GM10266 (cell line): Measurements from ENCODE around the gene DYNC1I1.
"Not testable (repeated sequence)": the region's sequence is repeated elsewhere in the genome, so short reads cannot be mapped to it uniquely, and the experiment has no call there.

Experiments used
- DNase-seq: peaks from one replicate; pipeline ENCODE4 v3.0.0; 2012; ENCODE audit errors: extremely low spot score
- TF ChIP-seq, protein P1 (sequence below): IDR thresholded peaks from 2 replicates; pipeline ENCODE4 v1.5.1; 2012; ENCODE audit warnings: mild to moderate bottlenecking, low read depth; ENCODE audit not compliant: control insufficient read depth, insufficient read depth; ENCODE audit errors: missing control alignments

The DYNC1I1 gene

DNA sequence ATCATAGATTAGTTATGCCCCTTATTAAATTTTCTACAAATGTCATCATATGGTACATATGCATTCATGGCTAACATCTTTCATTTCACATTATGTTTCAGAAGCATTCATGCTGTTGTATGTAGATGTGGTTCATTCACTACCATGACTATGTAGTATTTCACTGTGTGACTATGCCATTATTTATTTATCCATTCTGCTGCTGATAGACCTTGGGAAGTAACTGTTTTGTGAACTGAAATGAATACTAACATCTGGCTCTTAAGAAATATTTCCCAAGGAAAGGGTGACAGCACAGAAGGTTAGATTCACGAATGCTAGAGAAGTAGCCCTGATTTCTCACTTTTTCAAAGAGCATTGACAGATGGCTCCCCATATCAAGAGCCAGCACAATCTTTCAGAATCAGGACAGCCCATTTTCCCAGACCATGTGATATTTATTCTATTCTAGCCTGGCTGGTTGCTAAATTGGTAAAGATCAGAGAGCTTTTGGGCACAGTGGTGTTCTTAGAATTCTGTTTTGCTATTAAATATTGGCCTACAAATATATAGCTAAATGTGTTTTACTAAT, 157.4 kb downstream of the DYNC1I1 start:
- no peak for DNase-seq
- TF ChIP-seq, protein P1, sequence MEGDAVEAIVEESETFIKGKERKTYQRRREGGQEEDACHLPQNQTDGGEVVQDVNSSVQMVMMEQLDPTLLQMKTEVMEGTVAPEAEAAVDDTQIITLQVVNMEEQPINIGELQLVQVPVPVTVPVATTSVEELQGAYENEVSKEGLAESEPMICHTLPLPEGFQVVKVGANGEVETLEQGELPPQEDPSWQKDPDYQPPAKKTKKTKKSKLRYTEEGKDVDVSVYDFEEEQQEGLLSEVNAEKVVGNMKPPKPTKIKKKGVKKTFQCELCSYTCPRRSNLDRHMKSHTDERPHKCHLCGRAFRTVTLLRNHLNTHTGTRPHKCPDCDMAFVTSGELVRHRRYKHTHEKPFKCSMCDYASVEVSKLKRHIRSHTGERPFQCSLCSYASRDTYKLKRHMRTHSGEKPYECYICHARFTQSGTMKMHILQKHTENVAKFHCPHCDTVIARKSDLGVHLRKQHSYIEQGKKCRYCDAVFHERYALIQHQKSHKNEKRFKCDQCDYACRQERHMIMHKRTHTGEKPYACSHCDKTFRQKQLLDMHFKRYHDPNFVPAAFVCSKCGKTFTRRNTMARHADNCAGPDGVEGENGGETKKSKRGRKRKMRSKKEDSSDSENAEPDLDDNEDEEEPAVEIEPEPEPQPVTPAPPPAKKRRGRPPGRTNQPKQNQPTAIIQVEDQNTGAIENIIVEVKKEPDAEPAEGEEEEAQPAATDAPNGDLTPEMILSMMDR: no peak

- TF ChIP-seq, protein P1: no peak
- DNase-seq: no peak
Observed at GRCh38 chr7:95931460-95932232, 159.3 kb downstream of the DYNC1I1 start.

- TF ChIP-seq, protein P1: no peak
- DNase-seq: no peak
Observed at GRCh38 chr7:95933618-95934017, 161.3 kb downstream of the DYNC1I1 start.

GRCh38 chr7:95944867-95945266, 172.5 kb downstream of the DYNC1I1 start:
- not testable (repeated sequence) for DNase-seq

DNA sequence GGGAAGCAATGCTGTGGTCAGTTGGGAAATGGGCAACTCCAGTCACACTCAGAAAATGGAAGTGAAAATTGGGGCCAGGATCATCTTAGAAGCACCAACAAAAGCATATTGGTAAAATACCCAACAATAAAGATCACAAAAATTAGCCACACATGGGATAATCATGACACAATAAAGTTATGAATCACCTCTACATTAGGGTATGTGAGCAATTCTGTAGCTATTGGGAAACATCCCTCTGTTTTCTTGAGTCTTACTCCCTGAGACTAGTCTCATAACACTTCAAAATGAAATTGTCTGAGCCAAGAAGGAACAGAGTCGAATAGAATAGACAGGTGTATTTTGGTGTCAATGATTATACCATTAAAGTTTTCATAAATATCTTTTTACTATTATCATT, 178.3 kb downstream of the DYNC1I1 start:
- no peak for DNase-seq

GRCh38 chr7:95951531-95951930, 179.2 kb downstream of the DYNC1I1 start:
- DNase-seq: no peak
- TF ChIP-seq, protein P1: no peak

More for the DNA sequence above, 178.3 kb downstream of the DYNC1I1 start:
- TF ChIP-seq, protein P1: no peak

DNA sequence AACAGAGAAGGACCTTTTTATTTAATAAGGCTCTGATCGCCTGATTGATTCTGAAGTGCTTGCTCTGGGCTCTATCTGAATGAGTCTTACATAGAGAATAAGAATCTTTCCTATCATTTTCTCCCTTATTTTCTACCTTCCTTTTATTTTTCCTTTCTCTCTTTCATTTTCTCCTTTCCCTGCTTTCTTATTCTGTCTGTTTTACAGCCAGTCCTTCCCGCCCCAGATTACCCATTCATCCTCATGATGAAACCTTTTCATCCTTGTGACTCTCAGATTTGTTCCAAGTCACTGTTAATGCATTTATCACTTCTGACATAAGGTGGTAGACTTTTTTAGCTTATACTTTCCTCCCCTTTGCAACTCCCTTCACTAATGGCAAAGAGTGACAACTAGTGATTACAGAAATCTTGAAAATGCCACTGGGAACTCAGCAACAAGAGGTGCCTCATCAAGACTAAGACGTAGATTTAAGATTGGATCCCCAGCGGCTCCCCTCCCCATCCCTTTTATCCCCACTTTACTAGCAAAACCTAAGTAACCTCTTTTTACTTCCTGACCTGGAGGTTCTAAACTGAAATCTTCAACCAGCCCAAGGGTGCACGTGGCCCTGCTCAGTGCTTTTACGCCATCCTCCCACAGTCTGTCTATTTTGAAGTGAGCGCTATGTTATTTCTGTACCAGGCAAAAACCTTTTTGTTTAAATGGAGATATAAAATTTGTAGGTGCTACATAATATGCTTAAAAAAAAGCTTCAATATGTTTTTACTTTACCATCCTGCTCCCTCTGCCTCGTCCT, 179.8 kb downstream of the DYNC1I1 start:
- TF ChIP-seq, protein P1: no peak
- no peak for DNase-seq
